Measurements from ENCODE around the gene LRRC3B.

Gene LRRC3B

GRCh38 chr3:26712211-26713026 lies 89.8 kb downstream of the LRRC3B start:
- H3K4me3 ChIP-seq (ENCODE audit: low read depth, low read length): no peak overlapping the region
- TF ChIP-seq ZNF654 (tag by site-specific recombination; IDR thresholded peaks at IDR 0.05; ENCODE audit: low read depth) (0 out of 2 replicates have a peak, but pooled peaks have one; percentile 21), ZNF777 (tag by site-specific recombination; IDR thresholded peaks at IDR 0.05; ENCODE audit: borderline replicate concordance) (no peak)
- ChIA-PET POLR2A (no interaction called here), CTCF (interaction anchor here (0.6 to 0.9 kb wide), 9 partner anchors 9 to 934 kb away, joined by 3 to 5 read pairs (median 3); no protein-coding TSS in a partner anchor)
- H3K9me3 ChIP-seq (ENCODE audit: control insufficient read depth, insufficient read depth, low read depth, low read length): no peaks in the 10 kb centered on the region
- no peak overlapping the region for H3K27ac ChIP-seq (ENCODE audit: extremely low read depth, low read depth, low read length)
- no peaks in the 10 kb centered on the region for H3K36me3 ChIP-seq (ENCODE audit: control insufficient read depth in 2 of 2, insufficient read depth in 1 of 2, low read length in 2 of 2)
- no peaks in the 10 kb centered on the region for H3K4me1 ChIP-seq (ENCODE audit: control insufficient read depth, insufficient read depth, low read length)

- no peaks in the 10 kb centered on the region for H3K4me1 ChIP-seq (ENCODE audit: control insufficient read depth, insufficient read depth, low read length)
- no peak overlapping the region for H3K4me3 ChIP-seq (ENCODE audit: low read depth, low read length)
- no peaks in the 10 kb centered on the region for H3K9me3 ChIP-seq (ENCODE audit: control insufficient read depth, insufficient read depth, low read depth, low read length)
- CTCF ChIA-PET: interaction anchor here (0.6 to 0.9 kb wide), 8 partner anchors 10 to 935 kb away, joined by 3 to 5 read pairs (median 3); no protein-coding TSS in a partner anchor
- TF ChIP-seq SP3 (tag by site-specific recombination; IDR thresholded peaks at IDR 0.05): no peak
- TF ChIP-seq RBAK (tag by site-specific recombination; IDR thresholded peaks at IDR 0.05): no peak
- TF ChIP-seq ZNF341 (tag by site-specific recombination; IDR thresholded peaks at IDR 0.05; ENCODE audit: low read depth): no peak
- no peak for TF ChIP-seq ZSCAN23 (tag by site-specific recombination; IDR thresholded peaks at IDR 0.05)
- no peak for TF ChIP-seq ZNF530 (tag by site-specific recombination; IDR thresholded peaks at IDR 0.05; ENCODE audit: low read depth)
- TF ChIP-seq, protein P1, sequence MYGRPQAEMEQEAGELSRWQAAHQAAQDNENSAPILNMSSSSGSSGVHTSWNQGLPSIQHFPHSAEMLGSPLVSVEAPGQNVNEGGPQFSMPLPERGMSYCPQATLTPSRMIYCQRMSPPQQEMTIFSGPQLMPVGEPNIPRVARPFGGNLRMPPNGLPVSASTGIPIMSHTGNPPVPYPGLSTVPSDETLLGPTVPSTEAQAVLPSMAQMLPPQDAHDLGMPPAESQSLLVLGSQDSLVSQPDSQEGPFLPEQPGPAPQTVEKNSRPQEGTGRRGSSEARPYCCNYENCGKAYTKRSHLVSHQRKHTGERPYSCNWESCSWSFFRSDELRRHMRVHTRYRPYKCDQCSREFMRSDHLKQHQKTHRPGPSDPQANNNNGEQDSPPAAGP (tag by site-specific recombination; IDR thresholded peaks at IDR 0.05): no peak
- no peak for TF ChIP-seq ZNF776 (tag by site-specific recombination; IDR thresholded peaks at IDR 0.05; ENCODE audit: borderline replicate concordance)
- no peak for TF ChIP-seq ZIC2 (tag by site-specific recombination; IDR thresholded peaks at IDR 0.05)
- H3K36me3 ChIP-seq (ENCODE audit: control insufficient read depth in 2 of 2, insufficient read depth in 1 of 2, low read length in 2 of 2): no peaks in the 10 kb centered on the region
- no peak overlapping the region for H3K27ac ChIP-seq (ENCODE audit: extremely low read depth, low read depth, low read length)
- POLR2A ChIA-PET: no interaction called here
Measured at GRCh38 chr3:26713091-26713490, 90.5 kb downstream of the LRRC3B start.

- Histone ChIP-seq H3K4me1 (ENCODE audit: control insufficient read depth, insufficient read depth, low read length) (no peaks in the 10 kb centered on the region), H3K4me3 (ENCODE audit: low read depth, low read length) (no peak overlapping the region), H3K9me3 (ENCODE audit: control insufficient read depth, insufficient read depth, low read depth, low read length) (no peaks in the 10 kb centered on the region), H3K27ac (ENCODE audit: extremely low read depth, low read depth, low read length) (no peak overlapping the region), H3K36me3 (ENCODE audit: control insufficient read depth in 2 of 2, insufficient read depth in 1 of 2, low read length in 2 of 2) (no peaks in the 10 kb centered on the region)
- ChIA-PET CTCF (no interaction called here), POLR2A (no interaction called here)
- TF ChIP-seq ZNF518A (tag by site-specific recombination; conservative IDR thresholded peaks at IDR 0.05; ENCODE audit: low read depth) (no peak), ZNF621 (tag by site-specific recombination; IDR thresholded peaks at IDR 0.05) (no peak), ZNF223 (tag by site-specific recombination; IDR thresholded peaks at IDR 0.05) (no peak), KLF1 (tag by site-specific recombination; IDR thresholded peaks at IDR 0.05) (no peak), ZNF426 (tag by site-specific recombination; IDR thresholded peaks at IDR 0.05) (no peak), TRIM28 (IDR thresholded peaks at IDR 0.05; ENCODE audit: borderline replicate concordance, low read length) (no peak), ZFP69B (tag by site-specific recombination; IDR thresholded peaks at IDR 0.05) (no peak), ZNF121 (tag by site-specific recombination; IDR thresholded peaks at IDR 0.05) (no peak), ZNF398 (tag by site-specific recombination; IDR thresholded peaks at IDR 0.05) (no peak), ZNF175 (tag by site-specific recombination; IDR thresholded peaks at IDR 0.05) (no peak)
- TF ChIP-seq, protein P2, sequence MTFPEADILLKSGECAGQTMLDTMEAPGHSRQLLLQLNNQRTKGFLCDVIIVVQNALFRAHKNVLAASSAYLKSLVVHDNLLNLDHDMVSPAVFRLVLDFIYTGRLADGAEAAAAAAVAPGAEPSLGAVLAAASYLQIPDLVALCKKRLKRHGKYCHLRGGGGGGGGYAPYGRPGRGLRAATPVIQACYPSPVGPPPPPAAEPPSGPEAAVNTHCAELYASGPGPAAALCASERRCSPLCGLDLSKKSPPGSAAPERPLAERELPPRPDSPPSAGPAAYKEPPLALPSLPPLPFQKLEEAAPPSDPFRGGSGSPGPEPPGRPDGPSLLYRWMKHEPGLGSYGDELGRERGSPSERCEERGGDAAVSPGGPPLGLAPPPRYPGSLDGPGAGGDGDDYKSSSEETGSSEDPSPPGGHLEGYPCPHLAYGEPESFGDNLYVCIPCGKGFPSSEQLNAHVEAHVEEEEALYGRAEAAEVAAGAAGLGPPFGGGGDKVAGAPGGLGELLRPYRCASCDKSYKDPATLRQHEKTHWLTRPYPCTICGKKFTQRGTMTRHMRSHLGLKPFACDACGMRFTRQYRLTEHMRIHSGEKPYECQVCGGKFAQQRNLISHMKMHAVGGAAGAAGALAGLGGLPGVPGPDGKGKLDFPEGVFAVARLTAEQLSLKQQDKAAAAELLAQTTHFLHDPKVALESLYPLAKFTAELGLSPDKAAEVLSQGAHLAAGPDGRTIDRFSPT (tag by site-specific recombination; IDR thresholded peaks at IDR 0.05): no peak
Measured at GRCh38 chr3:26714485-26714884, 91.9 kb downstream of the LRRC3B start.

Measured in HEK293 (cell line).